MM.1S (cell line): ENCODE data around the gene RNF26.
A peak's percentile ranks its signal among the peaks of the same experiment; 100 is the strongest.

ENCODE experiments used
- DNase-seq: peaks from one replicate; pipeline ENCODE4 v3.0.0-alpha.2; 2015
- H2AFZ ChIP-seq: fragments of 300-600 bp; sonication (generic); 2 replicates; pipeline ENCODE4 v1.6.0; 2016; ENCODE audit warnings: antibody characterized with exemption, low read length
- H3F3A ChIP-seq: fragments of 300-600 bp; sonication (generic); 2 replicates; pipeline ENCODE4 v1.6.1; 2016; ENCODE audit warnings: mild to moderate bottlenecking, antibody characterized with exemption, low read length, moderate library complexity, mixed read lengths; ENCODE audit not compliant: insufficient read depth
- H3K27ac ChIP-seq: fragments of 300-600 bp; sonication (generic); 2 replicates; pipeline ENCODE4 v1.5.1; 2016; ENCODE audit warnings: mild to moderate bottlenecking, low read length
- H3K27me3 ChIP-seq: fragments of 300-600 bp; sonication (generic); replicated peaks from 2 replicates; pipeline ENCODE4 v1.6.0; 2016; ENCODE audit warnings: low read length; ENCODE audit not compliant: insufficient read depth
- H3K36me3 ChIP-seq: fragments of 300-600 bp; sonication (generic); replicated peaks from 2 replicates; pipeline ENCODE4 v1.6.1; 2016; ENCODE audit warnings: mild to moderate bottlenecking, low read length, mixed read lengths; ENCODE audit not compliant: insufficient read depth
- H3K4me1 ChIP-seq: fragments of 300-600 bp; sonication (generic); 2 replicates; pipeline ENCODE4 v1.6.1; 2016; ENCODE audit warnings: low read length, mixed read lengths
- H3K4me2 ChIP-seq: fragments of 300-600 bp; sonication (generic); 2 replicates; pipeline ENCODE4 v1.6.0; 2016; ENCODE audit warnings: low read depth, low read length
- H3K4me3 ChIP-seq: fragments of 300-600 bp; sonication (generic); 2 replicates; pipeline ENCODE4 v1.5.1; 2016; ENCODE audit warnings: low read length, mixed read lengths
- H3K79me2 ChIP-seq: fragments of 300-600 bp; sonication (generic); 2 replicates; pipeline ENCODE4 v1.6.1; 2016; ENCODE audit warnings: mixed run types, low read length, mixed read lengths
- H3K9ac ChIP-seq: fragments of 300-600 bp; sonication (generic); 2 replicates; pipeline ENCODE4 v1.6.1; 2016; ENCODE audit warnings: low read length, mixed read lengths
- H3K9me2 ChIP-seq: fragments of 300-600 bp; sonication (generic); replicated peaks from 2 replicates; pipeline ENCODE4 v1.6.1; 2016; ENCODE audit warnings: mild to moderate bottlenecking, low read length, mixed read lengths; ENCODE audit not compliant: insufficient read depth
- H3K9me3 ChIP-seq: fragments of 300-600 bp; sonication (generic); replicated peaks from 2 replicates; pipeline ENCODE4 v1.6.1; 2016; ENCODE audit warnings: mild to moderate bottlenecking, low read length, mixed read lengths; ENCODE audit not compliant: insufficient read depth
- H4K20me1 ChIP-seq: fragments of 300-600 bp; sonication (generic); 2 replicates; pipeline ENCODE4 v1.6.1; 2016; ENCODE audit warnings: mild to moderate bottlenecking, low read length, moderate library complexity, mixed read lengths; ENCODE audit not compliant: insufficient read depth
- CTCF ChIP-seq: fragments of 300-600 bp; sonication (generic); IDR thresholded peaks from 2 replicates; pipeline ENCODE4 v1.5.1; 2016; ENCODE audit warnings: antibody characterized with exemption, low read length, mixed read lengths
- EZH2 ChIP-seq: fragments of 300-600 bp; sonication (generic); optimal IDR thresholded peaks from 2 replicates; pipeline ENCODE3; 2017; ENCODE audit warnings: low read depth, mild to moderate bottlenecking, antibody characterized with exemption, low read length, mixed read lengths
- EZH2phosphoT487 ChIP-seq: fragments of 300-600 bp; sonication (generic); IDR thresholded peaks from 2 replicates; pipeline ENCODE4 v1.6.1; 2018; ENCODE audit warnings: antibody characterized with exemption, low read length

Gene RNF26

GRCh38 chr11:119380160-119380826 is 46.0 kb downstream of the RNF26 start:
- peak overlapping the region; percentile 93 for H3K4me2 ChIP-seq
- TF ChIP-seq CTCF (no peak), EZH2phosphoT487 (no peak), EZH2 (no peak)
- H3K9ac ChIP-seq = no peak overlapping the region
- no peaks in the 10 kb centered on the region for H3K79me2 ChIP-seq
- H3K9me3 ChIP-seq = no peaks in the 10 kb centered on the region
- peaks cover 13% of the 10 kb centered on the region; the same call in 1 of the 2 replicates for H3K27me3 ChIP-seq
- 0 out of 2 replicates have a peak overlapping the region, but pooled peaks have one; percentile 70 for H3K4me3 ChIP-seq
- no peak overlapping the region for H3K27ac ChIP-seq
- peaks cover 25% of the 10 kb centered on the region for H3K4me1 ChIP-seq
- DNase-seq = no peak
- H3F3A ChIP-seq = no peaks in the 10 kb centered on the region
- H3K9me2 ChIP-seq = no peaks in the 10 kb centered on the region
- no peaks in the 10 kb centered on the region for H4K20me1 ChIP-seq
- no peak overlapping the region for H2AFZ ChIP-seq
- no peaks in the 10 kb centered on the region for H3K36me3 ChIP-seq

- DNase-seq = no peak
- Histone ChIP-seq H3K4me3 (peak overlapping the region; percentile 70), H3K27ac (no peak overlapping the region)
Measured at GRCh38 chr11:119380827-119381180, 46.5 kb downstream of the RNF26 start.

GRCh38 chr11:119381181-119381988 is 47.1 kb downstream of the RNF26 start, which contains the start of gene USP2:
Gene USP2, minus strand, starts transcription at chr11:119381690. Its CDS starts 8,210 bp downstream, at chr11:119373480.
- peak within 1 kb of the TSS; percentile 93 for H3K4me2 ChIP-seq
- TF ChIP-seq CTCF (peak; percentile 89), EZH2 (no peak)
- H3F3A ChIP-seq = no peaks in the 10 kb centered on the region
- H3K27ac ChIP-seq = no peak within 1 kb of the TSS
- H3K9ac ChIP-seq = peak within 1 kb of the TSS; percentile 56
- peaks cover 13% of the 10 kb centered on the region; the same call in 1 of the 2 replicates for H3K27me3 ChIP-seq
- DNase-seq = peak; percentile 95
- H3K9me3 ChIP-seq = no peaks in the 10 kb centered on the region
- H3K9me2 ChIP-seq = no peaks in the 10 kb centered on the region
- H2AFZ ChIP-seq = peak within 1 kb of the TSS; percentile 80
- no peaks in the 10 kb centered on the region for H4K20me1 ChIP-seq
- no peaks in the 10 kb centered on the region for H3K36me3 ChIP-seq
- H3K4me3 ChIP-seq = peak within 1 kb of the TSS; percentile 70
- H3K4me1 ChIP-seq = peaks cover 25% of the 10 kb centered on the region
- no peaks in the 10 kb centered on the region for H3K79me2 ChIP-seq

More at GRCh38 chr11:119380827-119381180, 46.5 kb downstream of the RNF26 start:
- H2AFZ ChIP-seq = peak overlapping the region; percentile 80
- H3K79me2 ChIP-seq = no peaks in the 10 kb centered on the region
- TF ChIP-seq CTCF (no peak), EZH2 (no peak), EZH2phosphoT487 (no peak)
- H3K4me1 ChIP-seq = peaks cover 25% of the 10 kb centered on the region
- no peaks in the 10 kb centered on the region for H3K9me2 ChIP-seq
- no peaks in the 10 kb centered on the region for H3K36me3 ChIP-seq
- H3K9me3 ChIP-seq = no peaks in the 10 kb centered on the region
- H3K4me2 ChIP-seq = peak overlapping the region; percentile 93
- H3K27me3 ChIP-seq = peaks cover 13% of the 10 kb centered on the region; the same call in 1 of the 2 replicates
- no peaks in the 10 kb centered on the region for H4K20me1 ChIP-seq
- H3K9ac ChIP-seq = peak overlapping the region; percentile 52; the same call in 1 of the 2 replicates
- H3F3A ChIP-seq = no peaks in the 10 kb centered on the region
